BLaER1 (cell line): ENCODE measurements around the gene RAC2.

Source experiments
- H3K27ac ChIP-seq: shearing (Covaris generic); formaldehyde crosslinking; 2 replicates; pipeline ENCODE4 v1.8.1; 2022
- H3K27me3 ChIP-seq: shearing (Covaris generic); formaldehyde crosslinking; 2 replicates; pipeline ENCODE4 v1.8.1; 2022
- H3K36me3 ChIP-seq: shearing (Covaris generic); formaldehyde crosslinking; 2 replicates; pipeline ENCODE4 v1.8.1; 2022
- H3K4me1 ChIP-seq: shearing (Covaris generic); formaldehyde crosslinking; 2 replicates; pipeline ENCODE4 v1.8.1; 2022
- H3K4me2 ChIP-seq: shearing (Covaris generic); formaldehyde crosslinking; 2 replicates; pipeline ENCODE4 v1.8.1; 2022
- H3K4me3 ChIP-seq: shearing (Covaris generic); formaldehyde crosslinking; 2 replicates; pipeline ENCODE4 v1.8.1; 2022
- H3K9ac ChIP-seq: shearing (Covaris generic); formaldehyde crosslinking; 2 replicates; pipeline ENCODE4 v1.8.1; 2022
- H3K9me3 ChIP-seq: shearing (Covaris generic); formaldehyde crosslinking; 2 replicates; pipeline ENCODE4 v1.8.1; 2022
- H4K20me1 ChIP-seq: shearing (Covaris generic); formaldehyde crosslinking; 2 replicates; pipeline ENCODE4 v1.8.1; 2022
- Cebpa-rat ChIP-seq: shearing (Covaris generic); IDR thresholded peaks from 2 replicates; pipeline ENCODE4 v1.8.1; 2022

The RAC2 gene

GRCh38 chr22:37231406-37232139, 12.5 kb downstream of the RAC2 start:
- Histone ChIP-seq H3K4me1 (peaks cover 92% of the 10 kb centered on the region), H3K27me3 (no peaks in the 10 kb centered on the region), H3K9ac (no peak overlapping the region), H3K4me3 (no peak overlapping the region), H3K4me2 (peak overlapping the region; percentile 95), H4K20me1 (peaks cover 91% of the 10 kb centered on the region), H3K36me3 (peaks cover 67% of the 10 kb centered on the region), H3K27ac (no peak overlapping the region), H3K9me3 (no peaks in the 10 kb centered on the region)
- TF ChIP-seq Cebpa-rat = no peak

DNA sequence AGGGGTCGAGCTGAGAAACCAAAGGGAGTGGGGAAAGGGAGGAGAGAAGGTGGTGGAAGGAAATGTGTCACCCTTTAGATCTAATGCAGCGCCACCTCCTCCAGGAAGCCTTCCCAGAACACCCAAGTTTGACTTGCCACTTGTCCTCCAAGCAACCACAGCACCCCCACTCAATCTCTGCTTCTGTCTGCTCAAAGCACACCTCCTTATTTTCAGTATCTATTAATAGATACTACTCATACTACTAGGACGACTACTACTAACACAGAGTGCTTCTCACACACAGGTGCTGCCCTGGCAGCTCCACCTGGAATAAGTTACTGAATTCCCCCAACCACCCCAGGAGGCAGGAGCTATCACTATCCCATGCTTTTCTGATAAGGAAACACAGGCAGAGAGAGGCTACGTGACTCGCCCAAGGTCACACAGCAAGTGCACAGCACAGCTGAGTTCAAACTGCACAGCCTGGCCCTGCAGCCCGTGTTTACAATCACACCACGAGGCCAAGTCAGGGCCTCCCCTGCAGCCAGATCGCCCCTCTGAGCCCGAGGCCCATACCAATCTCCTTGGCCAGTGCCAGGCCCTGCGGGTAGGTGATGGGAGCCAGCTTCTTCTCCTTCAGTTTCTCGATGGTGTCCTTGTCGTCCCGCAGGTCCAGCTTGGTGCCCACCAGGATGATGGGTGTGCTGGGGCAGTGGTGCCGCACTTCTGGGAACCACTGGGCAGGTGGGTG, 13.2 kb downstream of the RAC2 start:
- no peak overlapping the region for H3K9ac ChIP-seq
- no peaks in the 10 kb centered on the region for H3K27me3 ChIP-seq
- peak overlapping the region; percentile 95 for H3K4me2 ChIP-seq
- TF ChIP-seq Cebpa-rat = no peak
- peaks cover 67% of the 10 kb centered on the region for H3K36me3 ChIP-seq
- H3K27ac ChIP-seq = peak overlapping the region; percentile 72
- H3K4me3 ChIP-seq = no peak overlapping the region
- peaks cover 91% of the 10 kb centered on the region for H4K20me1 ChIP-seq
- peaks cover 92% of the 10 kb centered on the region for H3K4me1 ChIP-seq
- H3K9me3 ChIP-seq = no peaks in the 10 kb centered on the region

GRCh38 chr22:37229805-37230672, 14.0 kb downstream of the RAC2 start:
- Histone ChIP-seq H3K4me3 (peak overlapping the region; percentile 36), H3K9ac (peak overlapping the region; percentile 58), H3K27ac (peak overlapping the region; percentile 73), H4K20me1 (peaks cover 91% of the 10 kb centered on the region), H3K27me3 (no peaks in the 10 kb centered on the region), H3K4me1 (peaks cover 88% of the 10 kb centered on the region), H3K36me3 (peaks cover 67% of the 10 kb centered on the region), H3K4me2 (peak overlapping the region; percentile 95), H3K9me3 (no peaks in the 10 kb centered on the region)
- no peak for TF ChIP-seq Cebpa-rat

DNA sequence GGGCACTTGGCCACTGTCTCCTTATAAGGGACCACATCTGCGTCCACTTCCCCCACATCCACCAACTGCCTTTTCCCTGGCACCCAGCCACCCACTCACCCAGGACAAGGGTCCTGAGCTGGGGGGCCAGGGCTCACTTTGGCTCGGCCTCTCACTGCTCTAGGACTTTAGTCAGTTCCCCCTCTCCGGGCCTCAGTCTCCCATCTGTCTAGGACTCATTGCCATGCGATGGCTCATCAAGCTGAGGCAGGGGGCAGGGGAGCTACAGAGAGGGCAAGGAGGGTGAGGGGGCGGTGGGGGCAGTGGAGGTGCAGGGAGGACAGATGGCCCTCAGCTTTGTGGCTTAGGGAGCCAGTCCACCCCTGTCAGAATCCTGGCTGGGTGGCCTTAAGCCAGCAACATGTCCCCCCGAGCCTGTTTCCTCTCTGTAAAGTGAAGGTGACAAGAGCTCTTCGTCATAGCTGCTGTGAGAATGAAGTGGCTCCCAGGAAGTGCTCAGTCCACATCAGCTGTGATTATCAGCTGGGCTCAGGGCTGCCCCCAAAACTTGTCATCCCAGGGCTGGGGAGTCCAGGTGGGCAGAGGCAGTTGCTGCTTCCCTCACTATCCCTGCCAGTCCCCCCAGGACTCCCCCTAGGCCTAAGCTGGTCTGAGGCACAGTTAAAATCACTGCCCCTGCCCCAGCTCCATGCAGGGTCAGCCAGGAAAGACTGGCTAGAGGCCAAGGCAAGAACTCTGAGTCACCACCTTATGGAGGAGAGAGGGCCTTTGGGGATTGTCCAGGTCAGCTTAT, 14.9 kb downstream of the RAC2 start:
- H3K9ac ChIP-seq = peak overlapping the region; percentile 58
- TF ChIP-seq Cebpa-rat = no peak
- no peaks in the 10 kb centered on the region for H3K9me3 ChIP-seq
- H3K27me3 ChIP-seq = no peaks in the 10 kb centered on the region
- H3K27ac ChIP-seq = peak overlapping the region; percentile 73
- peaks cover 87% of the 10 kb centered on the region for H3K4me1 ChIP-seq
- peaks cover 91% of the 10 kb centered on the region for H4K20me1 ChIP-seq
- H3K4me3 ChIP-seq = peak overlapping the region; percentile 36
- peak overlapping the region; percentile 95 for H3K4me2 ChIP-seq
- H3K36me3 ChIP-seq = peaks cover 67% of the 10 kb centered on the region

- peaks cover 90% of the 10 kb centered on the region for H4K20me1 ChIP-seq
- H3K27ac ChIP-seq = peak overlapping the region; percentile 73
- no peaks in the 10 kb centered on the region for H3K9me3 ChIP-seq
- peak overlapping the region; percentile 95 for H3K4me2 ChIP-seq
- H3K4me1 ChIP-seq = peaks cover 84% of the 10 kb centered on the region
- peaks cover 67% of the 10 kb centered on the region for H3K36me3 ChIP-seq
- no peak for TF ChIP-seq Cebpa-rat
- H3K9ac ChIP-seq = peak overlapping the region; percentile 58
- peak overlapping the region; percentile 23 for H3K4me3 ChIP-seq
- no peaks in the 10 kb centered on the region for H3K27me3 ChIP-seq
Measured at GRCh38 chr22:37228106-37229011, 15.7 kb downstream of the RAC2 start.

GRCh38 chr22:37226514-37226913, 17.6 kb downstream of the RAC2 start:
- Histone ChIP-seq H3K27ac (0 out of 2 replicates have a peak overlapping the region, but pooled peaks have one; percentile 2), H3K36me3 (peaks cover 61% of the 10 kb centered on the region), H3K9ac (no peak overlapping the region), H3K27me3 (no peaks in the 10 kb centered on the region), H3K4me2 (peak overlapping the region; percentile 26; the same call in 1 of the 2 replicates), H3K4me3 (no peak overlapping the region), H4K20me1 (peaks cover 80% of the 10 kb centered on the region), H3K9me3 (no peaks in the 10 kb centered on the region), H3K4me1 (peaks cover 70% of the 10 kb centered on the region)
- no peak for TF ChIP-seq Cebpa-rat

- peak overlapping the region; percentile 26 for H3K4me2 ChIP-seq
Measured at GRCh38 chr22:37226087-37226486, 18.0 kb downstream of the RAC2 start.

GRCh38 chr22:37225481-37225880, 18.6 kb downstream of the RAC2 start:
- no peak for TF ChIP-seq Cebpa-rat
- peaks cover 70% of the 10 kb centered on the region for H4K20me1 ChIP-seq
- peaks cover 53% of the 10 kb centered on the region for H3K36me3 ChIP-seq
- peaks cover 70% of the 10 kb centered on the region for H3K4me1 ChIP-seq
- H3K9ac ChIP-seq = 0 out of 2 replicates have a peak overlapping the region, but pooled peaks have one; percentile 3
- H3K9me3 ChIP-seq = no peaks in the 10 kb centered on the region
- H3K4me2 ChIP-seq = peak overlapping the region; percentile 26
- no peak overlapping the region for H3K4me3 ChIP-seq
- H3K27me3 ChIP-seq = no peaks in the 10 kb centered on the region
- no peak overlapping the region for H3K27ac ChIP-seq

More at GRCh38 chr22:37226087-37226486, 18.0 kb downstream of the RAC2 start:
- Histone ChIP-seq H3K4me3 (no peak overlapping the region), H3K9me3 (no peaks in the 10 kb centered on the region), H3K9ac (0 out of 2 replicates have a peak overlapping the region, but pooled peaks have one; percentile 3), H4K20me1 (peaks cover 76% of the 10 kb centered on the region), H3K27ac (0 out of 2 replicates have a peak overlapping the region, but pooled peaks have one; percentile 2), H3K36me3 (peaks cover 56% of the 10 kb centered on the region), H3K4me1 (peaks cover 70% of the 10 kb centered on the region), H3K27me3 (no peaks in the 10 kb centered on the region)
- no peak for TF ChIP-seq Cebpa-rat
